H1 (cell line): ENCODE results near the gene TOB2. TPM values are rescaled to one million over a fixed set of nuclear protein-coding genes. Genes with fewer than 3 reads are reported as not detected.

Source experiments
- BRCA1 ChIP-seq: IDR thresholded peaks from 2 replicates; pipeline ENCODE4 v1.6.1; 2012; ENCODE audit warnings: low read depth, low read length, improper control_type of control experiment
- CHD1 ChIP-seq: IDR thresholded peaks from 2 replicates; pipeline ENCODE4 v1.6.1; 2012; ENCODE audit warnings: low read depth, low read length, improper control_type of control experiment
- CTBP2 ChIP-seq: IDR thresholded peaks from 2 replicates; pipeline ENCODE4 v1.7.0; 2011; ENCODE audit warnings: borderline replicate concordance, mild to moderate bottlenecking, moderate library complexity, mixed read lengths, low read length; ENCODE audit not compliant: insufficient read depth, insufficient read length
- RFX5 ChIP-seq: IDR thresholded peaks from 2 replicates; pipeline ENCODE4 v1.6.1; 2011; ENCODE audit warnings: low read depth, low read length, improper control_type of control experiment, borderline replicate concordance
- RXRA ChIP-seq: IDR thresholded peaks from 2 replicates; pipeline ENCODE4 v1.6.1; 2011; ENCODE audit warnings: low read depth, mild to moderate bottlenecking, low read length, moderate library complexity; ENCODE audit not compliant: insufficient read depth
- SIRT6 ChIP-seq: IDR thresholded peaks from one replicate; pipeline ENCODE4 v1.7.1; 2012; ENCODE audit warnings: low read length, inconsistent platforms
- SUZ12 ChIP-seq: fragments of 200-600 bp; sonication (generic); IDR thresholded peaks from 2 replicates; pipeline ENCODE4 v1.6.1; 2012; ENCODE audit warnings: mild to moderate bottlenecking, inconsistent platforms, low read length, moderate library complexity, mixed read lengths
- polyA plus RNA-seq, 7 experiments: library from polyadenylated mRNA; depleted of rRNA in 3 of 7; stranded (reverse) in 5 of 7; unstranded in 2 of 7; fragments of >200 nt in 5 of 7; fragments of 200-250 nt in 2 of 7; gene quantifications; 1 replicate in 5 of 7; 2 replicates in 1 of 7; 4 replicates in 1 of 7; pipeline versions ENCODE4 v1.2.1 to v1.2.3, GENCODE V29; 2011 to 2013; ENCODE audit warnings: missing spikeins in 2 of 7, mixed read lengths in 2 of 7
- total RNA-seq: library from RNA; stranded (reverse); fragmentation: NEBNext Ultra II Directional; extraction: Animal tissue kit (Norgen Biotek cat#: 25700); gene quantifications from 2 replicates; pipeline ENCODE4 v1.2.1, GENCODE V29; 2021
- TF ChIP-seq, protein P1 (sequence below), 3 experiments: IDR thresholded peaks; 1 replicate in 2 of 3; 2 replicates in 1 of 3; pipeline versions ENCODE4 v1.5.1 to v1.6.1; 2011; ENCODE audit warnings: low read length in 3 of 3, mild to moderate bottlenecking in 3 of 3, inconsistent platforms in 2 of 3, low read depth in 1 of 3, moderate library complexity in 1 of 3; ENCODE audit not compliant: insufficient read depth in 1 of 3; ENCODE audit errors: control extremely low read depth in 1 of 3

Gene TOB2
- total and polyA plus RNA-seq, 2 of the 8 experiments (the other 6 are each of a cell fraction or from before 2014, with no cell fraction given): 27.0 to 54.1 TPM

DNA sequence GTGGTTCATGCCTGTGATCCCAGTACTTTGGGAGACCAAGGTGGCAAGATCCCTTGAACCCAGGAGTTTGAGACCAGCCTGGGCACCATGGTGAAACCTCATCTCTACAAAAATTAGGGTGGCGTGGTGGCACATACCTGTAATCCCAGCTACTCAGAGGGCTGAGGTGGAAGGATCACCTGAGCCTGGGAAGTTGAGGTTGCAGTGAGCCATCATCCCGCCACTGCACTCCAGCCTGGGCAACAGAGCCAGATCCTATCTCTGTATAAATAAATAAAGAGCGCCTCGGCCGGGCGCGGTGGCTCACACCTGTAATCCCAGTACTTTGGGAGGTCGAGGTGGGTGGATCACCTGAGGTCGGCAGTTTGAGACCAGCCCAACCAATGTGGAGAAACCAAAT, 27.9 kb downstream of the TOB2 start (continued):
- TF ChIP-seq SUZ12 (no peak), BRCA1 (no peak), RXRA (no peak), CHD1 (no peak), SIRT6 (no peak), CTBP2 (no peak), RFX5 (no peak)
- TF ChIP-seq, protein P1, sequence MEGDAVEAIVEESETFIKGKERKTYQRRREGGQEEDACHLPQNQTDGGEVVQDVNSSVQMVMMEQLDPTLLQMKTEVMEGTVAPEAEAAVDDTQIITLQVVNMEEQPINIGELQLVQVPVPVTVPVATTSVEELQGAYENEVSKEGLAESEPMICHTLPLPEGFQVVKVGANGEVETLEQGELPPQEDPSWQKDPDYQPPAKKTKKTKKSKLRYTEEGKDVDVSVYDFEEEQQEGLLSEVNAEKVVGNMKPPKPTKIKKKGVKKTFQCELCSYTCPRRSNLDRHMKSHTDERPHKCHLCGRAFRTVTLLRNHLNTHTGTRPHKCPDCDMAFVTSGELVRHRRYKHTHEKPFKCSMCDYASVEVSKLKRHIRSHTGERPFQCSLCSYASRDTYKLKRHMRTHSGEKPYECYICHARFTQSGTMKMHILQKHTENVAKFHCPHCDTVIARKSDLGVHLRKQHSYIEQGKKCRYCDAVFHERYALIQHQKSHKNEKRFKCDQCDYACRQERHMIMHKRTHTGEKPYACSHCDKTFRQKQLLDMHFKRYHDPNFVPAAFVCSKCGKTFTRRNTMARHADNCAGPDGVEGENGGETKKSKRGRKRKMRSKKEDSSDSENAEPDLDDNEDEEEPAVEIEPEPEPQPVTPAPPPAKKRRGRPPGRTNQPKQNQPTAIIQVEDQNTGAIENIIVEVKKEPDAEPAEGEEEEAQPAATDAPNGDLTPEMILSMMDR (IDR thresholded peaks at IDR 0.05; ENCODE audit: control extremely low read depth in 1 of 3, insufficient read depth in 1 of 3, low read depth in 1 of 3, low read length in 3 of 3): no peak
